Measurements from ENCODE around the gene ARFRP1. TPM values are rescaled to one million over a fixed set of nuclear protein-coding genes. Genes with fewer than 3 reads are reported as not detected.
A peak's percentile ranks its signal among the peaks of the same experiment; 100 is the strongest.

ARFRP1 gene
- total and polyA plus RNA-seq, 12 donors, result 18.8 to 75.9 (median 42.2) TPM

- H3K27me3 ChIP-seq, result no peaks in the 10 kb centered on the region
- peaks cover 0 to 22% of the 10 kb centered on the region in 2 donors for H3K36me3 ChIP-seq (replicated peaks in 1 of 2)
- peak in 4 of 7 donors; percentile 23 to 55 (median 28) for DNase-seq
- WGBS, 4 donors, result 78 to 91% (median 82%) methylated on average over 24 to 43 of the region's 43 CpGs
- intact Hi-C loops (cut with DNase I), result loop anchor here in 1 of 2 donors (10.0 kb wide), 1 partner anchor 154 kb away; no protein-coding TSS in a partner anchor
- no peak overlapping the region for H3K4me3 ChIP-seq
- peak overlapping the region in 2 of 5 donors; percentile 82 to 92 for H3K27ac ChIP-seq
- H3K9me3 ChIP-seq (replicated peaks in 1 of 3), result no peaks in the 10 kb centered on the region
- peaks cover 27 to 38% of the 10 kb centered on the region in 2 donors for H3K4me1 ChIP-seq (replicated peaks in 1 of 2)
- TF ChIP-seq CTCF (IDR thresholded peaks at IDR 0.05), result no peak
- TF ChIP-seq POLR2A (IDR thresholded peaks at IDR 0.05), result no peak
Observed at GRCh38 chr20:63700199-63701050, 7.4 kb downstream of the ARFRP1 start.

GRCh38 chr20:63699466-63700198 lies 8.1 kb downstream of the ARFRP1 start:
- peaks cover 27 to 38% of the 10 kb centered on the region in 2 donors for H3K4me1 ChIP-seq (replicated peaks in 1 of 2)
- WGBS, 4 donors, result 61 to 76% (median 68%) methylated on average over 7 to 24 of the region's 24 CpGs
- H3K27me3 ChIP-seq, result no peaks in the 10 kb centered on the region
- DNase-seq, result peak in 3 of 7 donors; percentile 32 to 59 (median 34)
- H3K27ac ChIP-seq, result peak overlapping the region in 3 of 5 donors; percentile 34 to 92 (median 82)
- intact Hi-C loops (cut with DNase I), result loop anchor here in 1 of 2 donors (10.0 kb wide), 1 partner anchor 155 kb away; no protein-coding TSS in a partner anchor
- H3K36me3 ChIP-seq (replicated peaks in 1 of 2), result peaks cover 0 to 17% of the 10 kb centered on the region in 2 donors
- no peaks in the 10 kb centered on the region for H3K9me3 ChIP-seq (replicated peaks in 1 of 3)
- TF ChIP-seq POLR2A (IDR thresholded peaks at IDR 0.05) (no peak), CTCF (IDR thresholded peaks at IDR 0.05) (no peak)
- peak overlapping the region in 1 of 4 donors; percentile 26 for H3K4me3 ChIP-seq

- H3K36me3 ChIP-seq (replicated peaks in 1 of 2), result peaks cover 0 to 13% of the 10 kb centered on the region in 2 donors
Observed at GRCh38 chr20:63698739-63699465, 8.9 kb downstream of the ARFRP1 start.

More at GRCh38 chr20:63698739-63699465, 8.9 kb downstream of the ARFRP1 start:
- peak; percentile 77 to 92 (median 90) for DNase-seq
- peak overlapping the region in 1 of 4 donors; percentile 26 for H3K4me3 ChIP-seq
- peaks cover 27 to 38% of the 10 kb centered on the region in 2 donors for H3K4me1 ChIP-seq (replicated peaks in 1 of 2)
- intact Hi-C loops (cut with DNase I), result no loop called here
- H3K9me3 ChIP-seq (replicated peaks in 1 of 3), result no peaks in the 10 kb centered on the region
- TF ChIP-seq CTCF (IDR thresholded peaks at IDR 0.05) (no peak), POLR2A (IDR thresholded peaks at IDR 0.05) (no peak)
- 24 to 48% (median 42%) methylated on average over 5 to 19 of the region's 19 CpGs for WGBS, 4 donors
- H3K27me3 ChIP-seq, result no peaks in the 10 kb centered on the region
- peak overlapping the region in 3 of 5 donors; percentile 34 to 92 (median 82) for H3K27ac ChIP-seq
